ENCODE results near the gene PAPLN.

Gene PAPLN

DNA sequence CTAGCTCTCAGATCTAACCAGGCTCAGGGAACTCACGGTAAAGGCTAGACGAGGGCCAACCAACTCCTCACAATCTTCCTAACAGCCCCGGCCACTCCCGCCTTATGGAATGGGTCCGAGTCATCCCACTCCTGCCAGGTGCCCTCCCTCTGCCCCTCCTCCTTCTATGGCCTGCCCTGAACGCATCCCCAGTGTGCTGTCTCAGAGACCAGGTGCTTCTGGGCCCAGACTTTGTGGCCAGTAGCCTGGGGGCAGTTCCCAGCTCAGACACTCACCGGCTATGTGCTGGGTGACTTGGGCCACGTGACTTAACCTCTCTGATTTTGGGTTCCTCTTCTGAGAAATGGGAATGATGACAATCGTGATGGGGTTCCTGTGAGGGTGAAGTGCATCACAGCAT, 22.5 kb downstream of the PAPLN start:
- Histone ChIP-seq H3K36me3 (no peaks in the 10 kb centered on the region), H3K4me1 (ENCODE audit: control insufficient read depth in 1 of 2, insufficient read depth in 1 of 2, low read depth in 1 of 2, low read length in 1 of 2) (no peaks in the 10 kb centered on the region), H3K27ac (no peak overlapping the region), H3K9me3 (no peaks in the 10 kb centered on the region), H3K27me3 (no peaks in the 10 kb centered on the region), H3K4me3 (ENCODE audit: low read depth in 1 of 2, low read length in 1 of 2) (no peak overlapping the region)
- TF ChIP-seq, protein P1, sequence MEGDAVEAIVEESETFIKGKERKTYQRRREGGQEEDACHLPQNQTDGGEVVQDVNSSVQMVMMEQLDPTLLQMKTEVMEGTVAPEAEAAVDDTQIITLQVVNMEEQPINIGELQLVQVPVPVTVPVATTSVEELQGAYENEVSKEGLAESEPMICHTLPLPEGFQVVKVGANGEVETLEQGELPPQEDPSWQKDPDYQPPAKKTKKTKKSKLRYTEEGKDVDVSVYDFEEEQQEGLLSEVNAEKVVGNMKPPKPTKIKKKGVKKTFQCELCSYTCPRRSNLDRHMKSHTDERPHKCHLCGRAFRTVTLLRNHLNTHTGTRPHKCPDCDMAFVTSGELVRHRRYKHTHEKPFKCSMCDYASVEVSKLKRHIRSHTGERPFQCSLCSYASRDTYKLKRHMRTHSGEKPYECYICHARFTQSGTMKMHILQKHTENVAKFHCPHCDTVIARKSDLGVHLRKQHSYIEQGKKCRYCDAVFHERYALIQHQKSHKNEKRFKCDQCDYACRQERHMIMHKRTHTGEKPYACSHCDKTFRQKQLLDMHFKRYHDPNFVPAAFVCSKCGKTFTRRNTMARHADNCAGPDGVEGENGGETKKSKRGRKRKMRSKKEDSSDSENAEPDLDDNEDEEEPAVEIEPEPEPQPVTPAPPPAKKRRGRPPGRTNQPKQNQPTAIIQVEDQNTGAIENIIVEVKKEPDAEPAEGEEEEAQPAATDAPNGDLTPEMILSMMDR (IDR thresholded peaks at IDR 0.05) = no peak

DNA sequence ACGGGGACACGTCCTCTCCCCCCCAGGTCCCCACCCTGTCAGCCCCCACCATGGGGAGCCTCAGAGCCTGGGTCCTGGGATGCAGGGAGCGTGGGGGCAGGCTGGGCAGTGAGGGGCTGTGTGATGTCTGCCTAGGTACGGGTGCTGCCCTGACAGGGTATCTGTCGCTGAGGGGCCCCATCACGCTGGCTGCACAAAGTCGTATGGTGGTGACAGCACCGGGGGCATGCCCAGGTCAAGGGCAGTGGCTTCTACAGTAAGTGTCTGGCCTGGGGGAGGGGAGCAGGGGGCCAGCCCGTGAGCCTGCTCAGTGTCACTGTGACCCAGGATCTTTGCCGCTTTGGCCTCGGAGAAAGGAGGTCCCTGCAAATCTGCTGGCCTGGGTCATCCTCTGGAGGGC, 23.3 kb downstream of the PAPLN start:
- H3K4me3 ChIP-seq (ENCODE audit: low read depth in 1 of 2, low read length in 1 of 2) = no peak overlapping the region
- no peaks in the 10 kb centered on the region for H3K27me3 ChIP-seq
- no peak overlapping the region for H3K27ac ChIP-seq
- H3K4me1 ChIP-seq (ENCODE audit: control insufficient read depth in 1 of 2, insufficient read depth in 1 of 2, low read depth in 1 of 2, low read length in 1 of 2) = no peaks in the 10 kb centered on the region
- TF ChIP-seq, protein P1 (IDR thresholded peaks at IDR 0.05) = no peak
- H3K9me3 ChIP-seq = no peaks in the 10 kb centered on the region
- H3K36me3 ChIP-seq = no peaks in the 10 kb centered on the region

DNA sequence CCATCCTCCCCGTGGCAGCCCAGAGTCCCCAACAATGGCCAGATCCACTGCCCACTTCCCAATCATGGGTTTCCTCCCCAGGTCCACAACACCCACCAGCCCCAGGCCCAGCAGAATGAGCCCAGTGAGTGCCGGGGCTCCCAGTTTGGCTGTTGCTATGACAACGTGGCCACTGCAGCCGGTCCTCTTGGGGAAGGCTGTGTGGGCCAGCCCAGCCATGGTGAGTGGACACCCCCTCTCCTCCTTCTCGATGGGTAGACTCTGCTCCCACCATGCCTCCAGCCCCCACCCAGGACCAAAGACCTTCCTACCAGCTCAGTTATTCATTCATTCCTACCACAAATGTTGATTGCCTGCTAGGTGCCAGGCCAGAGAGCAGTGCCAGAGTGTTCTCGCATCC, 23.8 kb downstream of the PAPLN start:
- Histone ChIP-seq H3K27ac (no peak overlapping the region), H3K27me3 (no peaks in the 10 kb centered on the region), H3K4me3 (ENCODE audit: low read depth in 1 of 2, low read length in 1 of 2) (no peak overlapping the region), H3K4me1 (ENCODE audit: control insufficient read depth in 1 of 2, insufficient read depth in 1 of 2, low read depth in 1 of 2, low read length in 1 of 2) (no peaks in the 10 kb centered on the region), H3K9me3 (no peaks in the 10 kb centered on the region), H3K36me3 (no peaks in the 10 kb centered on the region)
- TF ChIP-seq, protein P1 (IDR thresholded peaks at IDR 0.05) = no peak

DNA sequence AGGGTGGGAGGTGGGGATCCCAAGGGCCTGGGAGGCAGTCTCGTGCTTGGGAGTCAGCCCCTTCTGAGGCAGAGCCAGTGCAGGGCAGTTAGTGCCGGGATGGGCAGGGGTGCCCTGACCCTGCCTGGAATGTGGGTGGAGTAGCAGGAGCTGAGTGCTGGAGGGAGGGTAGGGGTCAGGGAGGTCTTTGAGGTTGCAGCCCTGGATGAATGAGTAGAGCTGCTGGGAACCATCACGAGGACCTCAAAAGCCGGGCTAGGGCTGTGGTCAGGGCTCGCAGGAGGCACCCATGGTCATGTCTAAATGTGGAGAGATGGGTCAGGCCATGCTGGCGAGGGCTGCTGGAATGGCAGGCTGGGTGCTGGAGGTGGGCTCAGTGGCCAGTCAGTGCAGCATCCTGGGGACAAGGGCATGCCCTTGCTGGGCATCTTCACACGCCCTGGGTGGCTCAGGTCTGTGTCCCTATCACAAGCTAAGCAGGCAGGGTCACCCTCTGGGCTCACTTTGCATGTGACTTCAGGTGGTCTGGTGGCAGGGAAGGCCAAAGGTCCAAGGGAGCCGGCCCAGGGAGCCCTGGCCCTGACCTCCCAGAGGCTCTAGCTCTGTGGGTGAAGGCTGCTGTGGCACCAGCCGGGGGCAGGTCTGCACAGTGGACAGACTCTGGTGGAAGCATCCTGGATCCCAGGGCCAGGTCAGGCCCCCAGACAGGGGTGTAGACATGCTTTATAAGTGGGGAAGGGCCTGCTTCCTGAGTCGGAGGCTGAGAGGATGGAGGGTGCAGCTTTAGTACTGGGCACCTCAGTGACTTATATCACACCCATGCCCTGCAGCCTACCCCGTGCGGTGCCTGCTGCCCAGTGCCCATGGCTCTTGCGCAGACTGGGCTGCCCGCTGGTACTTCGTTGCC, 24.5 kb downstream of the PAPLN start:
- TF ChIP-seq, protein P1 (IDR thresholded peaks at IDR 0.05) = no peak
- H3K27me3 ChIP-seq = no peaks in the 10 kb centered on the region
- H3K4me3 ChIP-seq (ENCODE audit: low read depth in 1 of 2, low read length in 1 of 2) = no peak overlapping the region
- H3K36me3 ChIP-seq = no peaks in the 10 kb centered on the region
- no peak overlapping the region for H3K27ac ChIP-seq
- H3K4me1 ChIP-seq (ENCODE audit: control insufficient read depth in 1 of 2, insufficient read depth in 1 of 2, low read depth in 1 of 2, low read length in 1 of 2) = no peaks in the 10 kb centered on the region
- H3K9me3 ChIP-seq = no peaks in the 10 kb centered on the region

DNA sequence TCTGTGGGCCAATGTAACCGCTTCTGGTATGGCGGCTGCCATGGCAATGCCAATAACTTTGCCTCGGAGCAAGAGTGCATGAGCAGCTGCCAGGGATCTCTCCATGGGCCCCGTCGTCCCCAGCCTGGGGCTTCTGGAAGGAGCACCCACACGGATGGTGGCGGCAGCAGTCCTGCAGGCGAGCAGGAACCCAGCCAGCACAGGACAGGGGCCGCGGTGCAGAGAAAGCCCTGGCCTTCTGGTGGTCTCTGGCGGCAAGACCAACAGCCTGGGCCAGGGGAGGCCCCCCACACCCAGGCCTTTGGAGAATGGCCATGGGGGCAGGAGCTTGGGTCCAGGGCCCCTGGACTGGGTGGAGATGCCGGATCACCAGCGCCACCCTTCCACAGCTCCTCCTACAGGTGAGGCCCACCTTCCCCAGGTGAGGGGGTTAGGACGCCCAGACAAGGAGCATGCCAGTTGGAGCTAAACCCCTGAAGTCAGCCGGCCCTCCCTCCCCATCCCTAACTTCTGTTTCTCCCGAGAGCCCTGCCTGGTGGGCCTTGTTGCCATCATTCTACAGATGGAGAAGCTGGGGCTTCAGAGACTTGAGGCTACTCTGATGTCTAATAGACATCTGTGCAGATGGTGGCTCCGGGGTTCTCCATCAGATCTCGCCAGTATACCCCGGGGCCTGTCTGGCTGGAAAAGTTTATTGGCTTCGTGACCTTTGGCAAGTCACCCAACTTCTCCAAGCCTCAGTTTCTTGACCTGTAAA, 25.3 kb downstream of the PAPLN start:
- Histone ChIP-seq H3K36me3 (no peaks in the 10 kb centered on the region), H3K4me3 (ENCODE audit: low read depth in 1 of 2, low read length in 1 of 2) (no peak overlapping the region), H3K27me3 (no peaks in the 10 kb centered on the region), H3K4me1 (ENCODE audit: control insufficient read depth in 1 of 2, insufficient read depth in 1 of 2, low read depth in 1 of 2, low read length in 1 of 2) (no peaks in the 10 kb centered on the region), H3K27ac (no peak overlapping the region), H3K9me3 (no peaks in the 10 kb centered on the region)
- TF ChIP-seq, protein P1 (IDR thresholded peaks at IDR 0.05) = no peak
